Colonic mucosa (tissue), 4 donors: ENCODE results near the gene AVPR1A. TPM values are rescaled to one million over a fixed set of nuclear protein-coding genes. Genes with fewer than 3 reads are reported as not detected.

Source experiments
- DNase-seq: peaks from one replicate; pipeline ENCODE4 v3.0.0-alpha.2; 2020
- H3K27ac ChIP-seq: fragments of 200-600 bp; one replicate; pipeline ENCODE4 v1.8.0; 2021
- H3K27me3 ChIP-seq: fragments of 200-600 bp; one replicate; pipeline ENCODE4 v1.8.0; 2021
- H3K36me3 ChIP-seq: fragments of 200-600 bp; one replicate; pipeline ENCODE4 v1.8.0; 2021
- H3K4me1 ChIP-seq: fragments of 200-600 bp; one replicate; pipeline ENCODE4 v1.8.0; 2021; ENCODE audit warnings: mild to moderate bottlenecking
- H3K4me3 ChIP-seq: fragments of 200-600 bp; one replicate; pipeline ENCODE4 v1.8.0; 2021
- H3K9ac ChIP-seq, 2 donors: one replicate each; pipeline ENCODE4 v1.7.0; 2013; ENCODE audit warnings: control low read depth in 2 of 2, low read depth in 2 of 2, low read length in 2 of 2
- H3K9me3 ChIP-seq: fragments of 200-600 bp; one replicate; pipeline ENCODE4 v1.8.0; 2021
- intact Hi-C: fragments of 100-400 bp; cut with DNase I; formaldehyde crosslinking; loops from one replicate; pipeline ENCODE4 v1.14.1; 2022
- total RNA-seq, 2 donors: library from RNA; stranded (reverse); fragmentation: NEBNext Ultra II Directional in 1 of 2; extraction: Animal tissue kit (Norgen Biotek cat#: 25700) in 1 of 2; gene quantifications; one replicate each; pipeline ENCODE4 v1.2.1, GENCODE V29; 2021
- TF ChIP-seq, protein P1 (sequence below): fragments of 200-600 bp; IDR thresholded peaks from one replicate; pipeline ENCODE4 v1.8.0; 2022; ENCODE audit warnings: antibody characterized with exemption, mild to moderate bottlenecking
- donor health status: healthy.
- donor health status: DM: no; HTN: no; CAD: no.
- donor health status: DM: no; HTN: no; CAD: no.

Gene AVPR1A
- total RNA-seq, 2 donors from 2014 or later = 0.17 to 0.37 TPM

DNA sequence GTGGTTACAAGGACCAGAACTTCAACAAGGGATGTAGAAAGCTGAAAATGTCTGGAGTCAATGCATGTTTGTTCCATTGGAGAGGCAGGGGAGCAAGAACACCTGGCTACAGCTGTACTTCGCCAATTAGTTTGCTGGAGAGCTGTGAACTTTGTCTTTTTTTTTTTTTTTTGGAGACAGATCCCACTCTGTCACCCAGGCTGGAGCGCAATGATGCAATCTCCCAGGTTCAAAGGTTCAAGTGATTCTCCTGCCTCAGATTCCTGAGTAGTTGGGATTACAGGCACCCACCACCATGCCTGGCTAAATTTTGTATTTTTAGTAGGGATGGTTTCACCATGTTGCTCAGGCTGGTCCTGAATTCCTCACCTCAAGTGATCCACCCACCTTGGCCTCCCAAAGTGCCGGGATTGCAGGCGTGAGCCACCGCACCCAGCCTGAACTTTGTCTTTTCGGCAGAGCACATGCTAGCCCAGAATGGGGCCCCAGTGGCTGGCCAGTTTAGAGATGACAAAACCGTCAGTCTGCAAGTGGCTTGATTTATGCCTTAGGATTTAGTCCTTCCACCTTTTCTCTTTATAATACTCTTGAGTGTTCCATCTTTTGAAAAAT is 55.5 kb downstream of the AVPR1A start:
- no peaks in the 10 kb centered on the region for H3K27me3 ChIP-seq
- H3K9ac ChIP-seq = no peak overlapping the region
- no peaks in the 10 kb centered on the region for H3K36me3 ChIP-seq
- intact Hi-C loops = no loop called here
- no peak overlapping the region for H3K4me3 ChIP-seq
- no peak overlapping the region for H3K27ac ChIP-seq
- H3K4me1 ChIP-seq = no peaks in the 10 kb centered on the region
- TF ChIP-seq, protein P1, sequence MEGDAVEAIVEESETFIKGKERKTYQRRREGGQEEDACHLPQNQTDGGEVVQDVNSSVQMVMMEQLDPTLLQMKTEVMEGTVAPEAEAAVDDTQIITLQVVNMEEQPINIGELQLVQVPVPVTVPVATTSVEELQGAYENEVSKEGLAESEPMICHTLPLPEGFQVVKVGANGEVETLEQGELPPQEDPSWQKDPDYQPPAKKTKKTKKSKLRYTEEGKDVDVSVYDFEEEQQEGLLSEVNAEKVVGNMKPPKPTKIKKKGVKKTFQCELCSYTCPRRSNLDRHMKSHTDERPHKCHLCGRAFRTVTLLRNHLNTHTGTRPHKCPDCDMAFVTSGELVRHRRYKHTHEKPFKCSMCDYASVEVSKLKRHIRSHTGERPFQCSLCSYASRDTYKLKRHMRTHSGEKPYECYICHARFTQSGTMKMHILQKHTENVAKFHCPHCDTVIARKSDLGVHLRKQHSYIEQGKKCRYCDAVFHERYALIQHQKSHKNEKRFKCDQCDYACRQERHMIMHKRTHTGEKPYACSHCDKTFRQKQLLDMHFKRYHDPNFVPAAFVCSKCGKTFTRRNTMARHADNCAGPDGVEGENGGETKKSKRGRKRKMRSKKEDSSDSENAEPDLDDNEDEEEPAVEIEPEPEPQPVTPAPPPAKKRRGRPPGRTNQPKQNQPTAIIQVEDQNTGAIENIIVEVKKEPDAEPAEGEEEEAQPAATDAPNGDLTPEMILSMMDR = no peak
- H3K9me3 ChIP-seq = no peaks in the 10 kb centered on the region
- no peak for DNase-seq

GRCh38 chr12:63093711-63094110 is 57.3 kb downstream of the AVPR1A start:
- DNase-seq = no peak
- no peak overlapping the region for H3K4me3 ChIP-seq
- H3K4me1 ChIP-seq = no peaks in the 10 kb centered on the region
- intact Hi-C loops = no loop called here
- H3K27ac ChIP-seq = no peak overlapping the region
- TF ChIP-seq, protein P1 = no peak
- no peaks in the 10 kb centered on the region for H3K27me3 ChIP-seq
- no peaks in the 10 kb centered on the region for H3K9me3 ChIP-seq
- H3K9ac ChIP-seq = no peak overlapping the region
- no peaks in the 10 kb centered on the region for H3K36me3 ChIP-seq

GRCh38 chr12:63093084-63093483 is 57.9 kb downstream of the AVPR1A start:
- DNase-seq = no peak
- TF ChIP-seq, protein P1 = no peak
- Histone ChIP-seq H3K4me3 (no peak overlapping the region), H3K9me3 (no peaks in the 10 kb centered on the region), H3K36me3 (no peaks in the 10 kb centered on the region), H3K27me3 (no peaks in the 10 kb centered on the region), H3K27ac (no peak overlapping the region), H3K4me1 (no peaks in the 10 kb centered on the region), H3K9ac (no peak overlapping the region)
- intact Hi-C loops = no loop called here

Other genes with a start within 250 kb of the AVPR1A start
- 1 to 10 TPM; 7.4 to 8.1 TPM for gene PPM1H, start 216.1 kb downstream of the AVPR1A start, total RNA-seq